GM12892 (cell line): ENCODE measurements around the gene HSH2D. TPM values are rescaled to one million over a fixed set of nuclear protein-coding genes. Genes with fewer than 3 reads are reported as not detected.
"Not testable (repeated sequence)": the region's sequence is repeated elsewhere in the genome, so short reads cannot be mapped to it uniquely, and the experiment has no call there.

Experiments used
- DNase-seq: peaks from one replicate; pipeline ENCODE4 v3.0.0; 2011; ENCODE audit not compliant: insufficient read length
- FAIRE-seq: peaks from 2 replicates; lab custom pipeline; 2011; peaks lifted over from hg19 to GRCh38; lab: Jason Lieb, UNC
- POLR2A ChIP-seq: IDR thresholded peaks from 2 replicates; pipeline ENCODE4 v1.6.1; 2011; ENCODE audit warnings: low read depth, low read length, control low read depth
- POLR2AphosphoS5 ChIP-seq: IDR thresholded peaks from 2 replicates; pipeline ENCODE4 v1.6.1; 2011; ENCODE audit warnings: low read depth, low read length, control low read depth
- TAF1 ChIP-seq: IDR thresholded peaks from 2 replicates; pipeline ENCODE4 v1.6.1; 2011; ENCODE audit warnings: low read depth, mild to moderate bottlenecking, control low read depth, low read length, borderline replicate concordance
- polyA plus RNA-seq: library from polyadenylated mRNA; unstranded; fragments of >200 nt; gene quantifications from one replicate; pipeline ENCODE4 v1.2.1, GENCODE V29; 2012; ENCODE audit warnings: missing spikeins, inconsistent platforms; ENCODE audit not compliant: missing spikeins

HSH2D gene
- 89.1 TPM for polyA plus RNA-seq

GRCh38 chr19:16143399-16144215 is at the start of gene HSH2D:
TSS of gene HSH2D (plus strand) at chr19:16143685. CDS start at chr19:16148751, 5,066 bp downstream.
- peak; percentile 95 for FAIRE-seq
- DNase-seq, result peak; percentile 75
- TF ChIP-seq POLR2AphosphoS5 (peak; percentile 92), POLR2A (peak; percentile 88), TAF1 (peak; percentile 77; the same call in 1 of the 2 replicates)

GRCh38 chr19:16094360-16095070 is 49.0 kb upstream of the HSH2D start:
- no peak for TF ChIP-seq TAF1
- no peak for TF ChIP-seq POLR2A
- TF ChIP-seq POLR2AphosphoS5, result no peak

GRCh38 chr19:16095071-16095571 is 48.4 kb upstream of the HSH2D start:
- FAIRE-seq, result no peak
- TF ChIP-seq POLR2A (0 out of 2 replicates have a peak, but pooled peaks have one; percentile 33), TAF1 (no peak), POLR2AphosphoS5 (peak; percentile 58)

More at GRCh38 chr19:16094360-16095070, 49.0 kb upstream of the HSH2D start:
- FAIRE-seq, result no peak
- no peak for DNase-seq

GRCh38 chr19:16096280-16096855 is 47.1 kb upstream of the HSH2D start:
- TF ChIP-seq POLR2AphosphoS5, result peak; percentile 54
- no peak; the same call in 1 of the 2 replicates for TF ChIP-seq POLR2A
- FAIRE-seq (no peak), DNase-seq (no peak)

More at GRCh38 chr19:16095071-16095571, 48.4 kb upstream of the HSH2D start:
- no peak for DNase-seq

GRCh38 chr19:16098416-16098768 is 45.1 kb upstream of the HSH2D start:
- DNase-seq (no peak), FAIRE-seq (no peak)
- TF ChIP-seq POLR2AphosphoS5 (0 out of 2 replicates have a peak, but pooled peaks have one; percentile 2), POLR2A (peak; percentile 8; the same call in 1 of the 2 replicates), TAF1 (no peak)

- no peak for TF ChIP-seq TAF1
- peak; percentile 86 for TF ChIP-seq POLR2AphosphoS5
- TF ChIP-seq POLR2A, result peak; percentile 60
- FAIRE-seq (no peak), DNase-seq (no peak)
Measured at GRCh38 chr19:16098821-16099220, 44.7 kb upstream of the HSH2D start.

- TF ChIP-seq POLR2AphosphoS5, result peak; percentile 51; the same call in 1 of the 2 replicates
- not testable (repeated sequence) for DNase-seq, FAIRE-seq
Measured at GRCh38 chr19:16099314-16099965, 44.0 kb upstream of the HSH2D start.

GRCh38 chr19:16100524-16100923 is 43.0 kb upstream of the HSH2D start:
- no peak for TF ChIP-seq TAF1
- peak; percentile 57 for TF ChIP-seq POLR2AphosphoS5
- DNase-seq, result no peak
- FAIRE-seq, result no peak

- no peak for FAIRE-seq
Measured at GRCh38 chr19:16104722-16105121, 38.8 kb upstream of the HSH2D start.

GRCh38 chr19:16106121-16106520 is 37.4 kb upstream of the HSH2D start:
- peak; percentile 44 for FAIRE-seq

More at GRCh38 chr19:16104722-16105121, 38.8 kb upstream of the HSH2D start:
- DNase-seq, result no peak
- no peak for TF ChIP-seq TAF1
- TF ChIP-seq POLR2AphosphoS5, result no peak
- TF ChIP-seq POLR2A, result no peak

GRCh38 chr19:16111160-16111908 is 32.2 kb upstream of the HSH2D start, which contains the start of gene RAB8A:
TSS of gene RAB8A (plus strand) at chr19:16111889. CDS start at chr19:16111902, 13 bp downstream.
- peak; percentile 99 for FAIRE-seq
- no peak for TF ChIP-seq POLR2A
- TF ChIP-seq POLR2AphosphoS5, result peak; percentile 58; the same call in 1 of the 2 replicates
- DNase-seq, result peak; percentile 98

More at GRCh38 chr19:16106121-16106520, 37.4 kb upstream of the HSH2D start:
- DNase-seq, result no peak
- no peak for TF ChIP-seq POLR2AphosphoS5
- no peak for TF ChIP-seq TAF1
- no peak for TF ChIP-seq POLR2A
